Head of caudate nucleus (tissue), 42 donors: ENCODE measurements around the gene ASB4.
A peak's percentile ranks its signal among the peaks of the same experiment; 100 is the strongest.
"Not testable (repeated sequence)": the region's sequence is repeated elsewhere in the genome, so short reads cannot be mapped to it uniquely, and the experiment has no call there.

ENCODE experiments used
- DNase-seq, 42 donors: peaks; one replicate each; pipeline versions ENCODE4 v3.0.0 to v3.0.0-alpha.2; 2020 to 2021; ENCODE audit warnings: mixed read lengths in 7 of 42
- intact Hi-C: fragments of 100-400 bp; cut with DNase I; formaldehyde crosslinking; loops from one replicate; pipeline ENCODE4 v1.15.0; 2022

The ASB4 gene

GRCh38 chr7:95485391-95486123 lies at the start of gene ASB4:
Gene ASB4 (plus strand): TSS chr7:95485943. CDS start chr7:95485972, 29 bp downstream.
- intact Hi-C loops: no loop called here
- no peak for DNase-seq

DNA sequence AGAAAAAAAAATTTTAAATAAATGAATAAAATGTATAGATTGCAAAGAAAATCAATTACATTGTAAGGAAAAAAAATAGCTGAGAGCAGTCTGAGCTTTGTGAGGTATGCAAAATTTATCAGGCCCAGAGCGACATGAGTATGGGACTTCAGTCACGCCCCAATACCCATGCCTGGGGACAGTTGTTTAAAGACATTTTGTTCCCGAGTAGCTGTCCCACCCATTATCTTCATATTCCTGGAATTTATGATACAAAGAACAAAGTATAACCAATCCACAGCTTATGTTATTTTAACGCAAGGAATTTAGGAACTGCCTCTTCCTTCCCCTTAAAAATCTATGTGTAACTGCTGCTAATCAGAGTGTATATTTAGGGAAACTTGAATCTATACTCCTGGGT lies 49.3 kb upstream of the ASB4 start:
- no peak for DNase-seq
- intact Hi-C loops: no loop called here

DNA sequence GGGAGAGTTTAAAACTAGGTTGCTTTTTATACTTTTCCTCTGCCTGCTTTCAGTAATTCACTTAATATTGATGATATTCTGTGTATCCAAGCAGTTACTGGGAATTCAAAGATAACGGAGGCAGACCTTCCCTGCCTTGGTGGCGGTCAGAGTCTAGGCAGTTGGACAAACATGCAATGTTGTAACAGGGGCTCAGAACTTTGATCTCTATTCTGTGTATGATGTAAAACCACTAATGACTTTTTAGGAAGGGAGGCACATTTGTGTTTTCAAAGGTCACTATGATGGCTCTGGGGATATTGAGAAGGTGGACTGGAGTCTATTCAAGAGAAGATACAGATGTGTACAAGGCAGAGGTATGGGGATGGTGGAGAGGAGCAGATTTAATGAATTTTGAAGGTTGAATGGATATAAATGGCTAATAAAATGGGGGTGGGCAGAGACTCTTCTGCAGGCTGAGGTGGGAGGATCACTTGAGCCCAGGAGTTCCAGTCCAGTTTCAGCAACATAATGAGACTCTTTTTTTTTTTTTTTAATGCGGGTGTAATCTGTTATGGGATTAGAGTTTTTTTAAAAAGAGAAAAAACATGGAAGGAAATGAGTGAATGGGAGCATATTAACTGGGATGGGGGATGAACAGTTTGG lies 45.2 kb upstream of the ASB4 start:
- no peak for DNase-seq
- intact Hi-C loops: no loop called here

- DNase-seq: no peak
Observed at GRCh38 chr7:95441042-95441823, 44.5 kb upstream of the ASB4 start.

DNA sequence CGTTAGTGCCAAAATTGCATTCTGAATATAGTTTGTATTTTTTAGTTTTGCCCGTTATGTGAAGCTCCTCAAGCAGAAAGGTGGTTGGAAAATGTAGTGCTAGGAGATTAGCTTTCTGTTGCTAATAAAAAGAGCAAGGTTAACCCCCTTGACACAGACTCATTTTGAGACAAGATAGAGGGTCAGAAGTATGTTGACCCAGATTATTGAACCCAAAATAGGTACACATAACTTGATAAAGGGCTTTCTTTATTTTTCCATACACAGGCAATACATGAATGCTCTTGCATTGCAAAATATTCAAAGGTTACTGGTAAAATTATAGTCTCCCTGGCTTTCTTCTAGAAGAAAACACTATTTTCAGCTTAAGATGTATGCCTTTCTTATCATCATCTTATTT lies 40.9 kb upstream of the ASB4 start:
- intact Hi-C loops: no loop called here
- no peak for DNase-seq

More at GRCh38 chr7:95441042-95441823, 44.5 kb upstream of the ASB4 start:
- intact Hi-C loops: no loop called here

DNA sequence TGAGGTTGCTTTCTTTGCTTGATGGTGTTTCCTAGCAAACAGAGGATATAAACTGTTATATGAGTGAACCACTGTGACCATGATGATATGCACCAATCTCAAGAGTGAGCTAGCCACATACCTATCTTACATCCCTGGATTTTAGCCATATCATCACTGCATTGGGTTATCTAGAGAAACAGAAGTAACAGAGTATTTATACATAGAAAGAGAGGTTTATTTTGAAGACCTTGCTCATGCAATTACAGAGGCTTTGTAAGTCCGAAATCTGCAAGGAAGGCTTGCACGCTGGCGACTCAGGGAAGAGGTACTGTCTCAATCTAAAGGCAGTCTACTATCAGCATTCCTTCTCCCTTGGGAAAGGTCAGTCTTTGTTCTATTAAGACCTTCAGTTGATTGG lies 39.1 kb upstream of the ASB4 start:
- intact Hi-C loops: no loop called here
- DNase-seq: no peak

GRCh38 chr7:95454438-95455045 lies 31.2 kb upstream of the ASB4 start:
- intact Hi-C loops: no loop called here
- DNase-seq: no peak

- DNase-seq: no peak
- intact Hi-C loops: no loop called here
Observed at GRCh38 chr7:95457947-95458346, 27.8 kb upstream of the ASB4 start.

- DNase-seq, intact Hi-C loops: not testable (repeated sequence)
Observed at GRCh38 chr7:95460653-95461052, 25.1 kb upstream of the ASB4 start.

GRCh38 chr7:95467912-95468607 lies 17.7 kb upstream of the ASB4 start:
- no peak for DNase-seq
- intact Hi-C loops: no loop called here

DNA sequence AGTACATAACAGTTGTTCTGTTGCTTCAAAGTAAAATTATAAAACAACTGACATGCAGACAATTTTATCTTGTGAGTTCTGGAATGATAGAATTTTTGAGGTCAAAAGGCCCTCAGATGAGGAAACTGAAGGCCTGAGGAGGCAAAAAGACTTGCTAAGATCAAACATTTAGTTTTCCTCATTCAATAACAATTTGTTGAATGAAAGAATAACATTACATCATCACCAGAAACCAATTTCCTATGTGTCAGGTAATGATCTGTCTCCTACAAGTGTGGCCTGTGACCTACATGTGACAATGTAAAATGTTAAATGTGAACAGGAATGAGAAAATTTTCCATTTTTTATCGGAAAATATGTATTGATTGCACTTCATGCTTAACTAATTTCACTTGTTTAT lies 16.6 kb upstream of the ASB4 start:
- intact Hi-C loops: no loop called here
- no peak for DNase-seq

DNA sequence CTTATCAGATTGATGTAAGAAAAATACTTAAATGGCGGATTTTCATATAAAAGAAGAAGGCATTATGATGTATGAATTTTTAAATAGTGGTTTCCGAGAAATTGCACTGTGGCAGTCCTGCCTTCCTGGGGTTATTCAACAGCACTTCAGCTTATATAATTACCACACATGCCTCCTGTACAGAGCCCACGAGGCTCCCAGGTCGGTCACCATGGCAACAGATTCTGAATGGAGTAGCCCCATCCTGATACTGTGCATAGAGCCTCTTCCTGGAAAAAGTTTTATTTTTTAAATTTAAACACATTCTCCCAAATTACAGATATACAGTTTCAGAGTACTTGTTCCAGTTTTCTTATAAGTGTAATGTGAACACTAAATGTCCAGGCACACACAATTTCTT lies 15.9 kb upstream of the ASB4 start:
- intact Hi-C loops: loop anchor here (10.0 kb wide), 1 partner anchor 265 kb away; no protein-coding TSS in a partner anchor
- peak in 4 of 42 donors; percentile 13 to 40 (median 28) for DNase-seq

GRCh38 chr7:95470452-95470851 lies 15.3 kb upstream of the ASB4 start:
- intact Hi-C loops: loop anchor here (10.0 kb wide), 1 partner anchor 266 kb away; no protein-coding TSS in a partner anchor
- DNase-seq: no peak

DNA sequence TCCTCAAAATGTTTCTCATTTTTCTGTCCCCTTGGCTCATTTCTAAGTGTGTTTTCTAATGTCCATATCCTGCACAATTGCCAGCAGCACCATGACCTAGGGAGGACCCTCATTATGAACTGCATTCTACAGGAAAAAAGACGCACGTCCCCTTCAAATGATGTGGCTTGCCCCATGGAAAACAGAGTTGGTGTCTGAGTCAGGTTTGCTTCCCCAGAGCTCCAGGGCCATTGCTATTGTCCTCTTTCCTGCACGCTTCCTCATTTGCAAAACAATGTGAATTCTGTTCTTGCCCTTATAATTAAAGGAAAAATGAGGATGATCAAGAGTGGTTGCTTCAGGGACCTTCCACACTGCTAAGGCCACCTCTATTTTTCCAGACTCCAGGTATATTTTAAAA lies 14.7 kb upstream of the ASB4 start:
- no peak for DNase-seq
- intact Hi-C loops: loop anchor here (10.0 kb wide), 1 partner anchor 266 kb away; no protein-coding TSS in a partner anchor

DNA sequence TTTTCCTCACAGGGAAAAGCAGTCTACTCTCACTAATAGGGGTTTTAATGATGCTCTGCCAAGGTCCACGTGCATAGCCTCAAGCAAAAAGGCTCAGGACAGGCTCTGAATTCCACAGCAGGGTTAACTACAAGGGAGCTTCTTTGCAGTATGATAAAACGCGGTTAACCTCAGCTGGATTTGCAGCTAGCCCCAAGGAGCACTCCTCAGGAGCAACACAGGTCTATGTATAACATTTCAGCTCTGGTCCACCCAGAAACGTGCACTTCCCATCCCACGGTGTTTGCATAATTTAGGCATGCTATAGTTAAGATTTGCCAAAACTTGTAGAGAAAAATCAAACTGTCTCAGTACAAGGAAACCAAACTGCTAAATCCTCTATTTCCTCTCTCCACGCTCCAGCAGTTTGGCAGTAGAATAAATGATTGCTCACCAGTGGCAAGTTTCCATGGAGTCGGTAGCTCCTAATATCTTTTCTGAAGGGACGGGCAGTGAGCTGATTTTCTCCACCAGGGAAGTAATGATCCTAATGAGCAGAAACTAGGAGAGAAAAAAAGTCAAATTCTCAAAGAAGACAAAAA lies 13.1 kb upstream of the ASB4 start:
- peak in 1 of 42 donors; percentile 56 for DNase-seq
- intact Hi-C loops: loop anchor here (10.0 kb wide), 1 partner anchor 268 kb away; no protein-coding TSS in a partner anchor

GRCh38 chr7:95473276-95473985 lies 12.3 kb upstream of the ASB4 start:
- intact Hi-C loops: loop anchor here (10.0 kb wide), 1 partner anchor 269 kb away; no protein-coding TSS in a partner anchor
- no peak for DNase-seq

DNA sequence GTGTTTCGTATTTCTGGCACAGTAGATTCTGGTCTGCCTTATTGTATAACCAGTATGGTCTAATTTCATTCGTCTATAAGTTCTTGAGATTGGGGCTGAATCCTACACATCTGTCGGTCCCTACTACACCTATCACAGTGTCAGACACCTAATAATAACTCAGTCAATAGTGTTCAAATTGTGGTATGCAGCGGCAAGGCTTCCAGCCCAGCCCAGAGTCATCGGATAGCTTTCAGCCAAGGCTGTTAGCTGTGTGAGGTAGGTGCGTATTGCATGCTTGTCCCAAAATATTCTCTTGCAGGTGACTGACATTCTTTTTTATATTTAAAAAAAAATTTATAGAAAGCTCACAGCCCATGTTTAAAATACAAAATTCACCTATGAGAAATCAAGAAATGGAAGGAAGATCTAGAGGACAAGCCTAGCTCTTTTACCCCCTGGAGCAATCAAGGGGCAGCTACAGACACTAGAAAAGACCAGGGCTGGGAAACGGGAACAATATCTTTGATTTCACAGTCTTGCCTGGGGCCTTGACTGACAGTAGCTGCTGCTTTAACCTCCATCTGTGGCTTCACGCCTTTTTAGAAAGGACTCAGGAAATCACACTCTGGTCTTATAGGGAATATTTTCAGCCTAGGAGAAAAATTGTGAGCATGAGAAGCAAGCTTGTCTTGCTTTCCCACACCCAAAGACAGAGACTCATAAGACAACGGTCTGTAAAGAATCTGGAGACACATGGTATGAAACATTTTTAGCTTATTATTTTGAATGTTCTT lies 9.5 kb upstream of the ASB4 start:
- intact Hi-C loops: loop anchor here (10.0 kb wide), 1 partner anchor 271 kb away; no protein-coding TSS in a partner anchor
- no peak for DNase-seq
